ENCODE data around the gene LCK. TPM values are rescaled to one million over a fixed set of nuclear protein-coding genes. Genes with fewer than 3 reads are reported as not detected.

Gene LCK
- total and polyA plus RNA-seq, 2 donors (not counting 1 experiment from before 2014, with no cell fraction given), result not detected

DNA sequence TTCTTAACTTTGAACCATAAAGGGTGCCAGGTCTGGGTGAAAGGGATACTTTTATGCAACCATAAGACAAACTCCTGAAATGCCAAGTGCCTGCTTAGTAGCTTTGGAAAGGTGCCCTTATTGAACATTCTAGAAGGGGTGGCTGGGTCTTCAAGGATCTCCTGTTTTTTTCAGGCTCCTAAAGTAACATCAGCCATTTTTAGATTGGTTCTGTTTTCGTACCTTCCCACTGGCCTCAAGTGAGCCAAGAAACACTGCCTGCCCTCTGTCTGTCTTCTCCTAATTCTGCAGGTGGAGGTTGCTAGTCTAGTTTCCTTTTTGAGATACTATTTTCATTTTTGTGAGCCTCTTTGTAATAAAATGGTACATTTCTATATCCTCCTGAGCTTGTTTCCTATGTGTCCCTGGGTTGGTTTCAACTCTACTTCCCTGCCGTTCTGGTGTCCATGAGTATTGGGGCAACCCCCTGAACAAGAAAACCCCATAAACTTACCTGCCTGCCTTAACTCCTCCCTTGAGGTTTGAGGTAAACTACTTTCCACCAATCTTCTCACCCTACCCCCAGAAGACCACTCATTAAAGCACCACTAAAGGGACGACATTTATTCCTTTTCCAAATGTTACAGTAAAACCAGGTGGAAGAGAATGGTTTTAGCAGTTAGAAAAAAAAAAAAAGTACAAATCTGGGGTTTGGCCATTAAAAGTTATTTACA, 82.3 kb downstream of the LCK start:
- peaks cover 3% of the 10 kb centered on the region for H3K27me3 ChIP-seq (ENCODE audit: control insufficient read depth, insufficient read depth, low read length)
- H4K20me1 ChIP-seq (ENCODE audit: control insufficient read depth, extremely low read depth, insufficient read depth, low read length), result no peaks in the 10 kb centered on the region
- no peak overlapping the region for H3K9ac ChIP-seq (ENCODE audit: insufficient read depth, low read length)
- H3K4me1 ChIP-seq (ENCODE audit: control insufficient read depth, extremely low read depth, insufficient read depth, low read length), result peaks cover 5% of the 10 kb centered on the region
- H3K36me3 ChIP-seq (ENCODE audit: control insufficient read depth, insufficient read depth, low read length), result peaks cover 5% of the 10 kb centered on the region
- H3K27ac ChIP-seq (ENCODE audit: insufficient read depth, low read length), result no peak overlapping the region
- no peak overlapping the region for H3K4me2 ChIP-seq (ENCODE audit: extremely low read depth, insufficient read depth, low read length)
- no peak for DNase-seq (ENCODE audit: low read depth in 2 of 2)
- peaks cover 5% of the 10 kb centered on the region for H3K79me2 ChIP-seq (ENCODE audit: control insufficient read depth, insufficient read depth, low read length)
- no peak overlapping the region for H3K4me3 ChIP-seq (replicated peaks in 1 of 4; ENCODE audit: control extremely low read depth in 1 of 4, insufficient read depth in 1 of 4, low read depth in 3 of 4, low read length in 4 of 4)
- H2AFZ ChIP-seq (ENCODE audit: low read length), result no peak overlapping the region
- TF ChIP-seq EZH2 (IDR thresholded peaks at IDR 0.05; ENCODE audit: low read length, missing control alignments), result no peak
- TF ChIP-seq, protein P1, sequence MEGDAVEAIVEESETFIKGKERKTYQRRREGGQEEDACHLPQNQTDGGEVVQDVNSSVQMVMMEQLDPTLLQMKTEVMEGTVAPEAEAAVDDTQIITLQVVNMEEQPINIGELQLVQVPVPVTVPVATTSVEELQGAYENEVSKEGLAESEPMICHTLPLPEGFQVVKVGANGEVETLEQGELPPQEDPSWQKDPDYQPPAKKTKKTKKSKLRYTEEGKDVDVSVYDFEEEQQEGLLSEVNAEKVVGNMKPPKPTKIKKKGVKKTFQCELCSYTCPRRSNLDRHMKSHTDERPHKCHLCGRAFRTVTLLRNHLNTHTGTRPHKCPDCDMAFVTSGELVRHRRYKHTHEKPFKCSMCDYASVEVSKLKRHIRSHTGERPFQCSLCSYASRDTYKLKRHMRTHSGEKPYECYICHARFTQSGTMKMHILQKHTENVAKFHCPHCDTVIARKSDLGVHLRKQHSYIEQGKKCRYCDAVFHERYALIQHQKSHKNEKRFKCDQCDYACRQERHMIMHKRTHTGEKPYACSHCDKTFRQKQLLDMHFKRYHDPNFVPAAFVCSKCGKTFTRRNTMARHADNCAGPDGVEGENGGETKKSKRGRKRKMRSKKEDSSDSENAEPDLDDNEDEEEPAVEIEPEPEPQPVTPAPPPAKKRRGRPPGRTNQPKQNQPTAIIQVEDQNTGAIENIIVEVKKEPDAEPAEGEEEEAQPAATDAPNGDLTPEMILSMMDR (conservative IDR thresholded peaks at IDR 0.05 in 1 of 2, IDR thresholded peaks at IDR 0.05 in 1 of 2; ENCODE audit: low read depth in 1 of 2, low read length in 2 of 2), result no peak
- no peaks in the 10 kb centered on the region for H3K9me3 ChIP-seq (ENCODE audit: control insufficient read depth, insufficient read depth, low read depth, low read length)

DNA sequence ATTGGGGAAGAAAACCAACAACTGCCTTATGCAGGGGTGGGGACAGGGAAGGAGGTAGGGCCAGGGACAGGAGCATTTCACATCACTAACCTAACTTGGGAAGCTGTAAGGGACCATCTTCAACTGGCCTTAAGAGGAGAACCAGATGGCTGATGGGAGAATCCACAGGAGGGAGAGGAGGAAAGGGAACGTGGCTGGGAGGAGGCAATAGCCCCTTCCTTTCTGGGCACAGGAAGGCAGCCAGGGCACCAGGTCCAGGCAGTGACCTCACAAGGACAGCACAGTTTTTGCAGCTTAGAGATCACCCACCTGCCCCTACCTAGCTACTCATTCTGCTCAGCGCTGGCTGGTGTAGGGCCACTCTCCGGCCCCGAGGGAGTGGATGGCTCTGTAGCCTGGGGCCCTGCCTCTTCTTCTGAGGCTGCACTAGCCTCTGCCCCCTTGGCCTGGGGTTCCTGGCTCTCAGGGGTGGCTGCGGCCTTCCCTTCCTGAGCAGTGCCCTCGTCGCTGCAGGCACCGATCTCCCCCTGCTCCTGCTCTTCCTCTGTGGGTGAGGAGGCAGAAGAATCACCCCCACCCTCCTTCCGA, 83.3 kb downstream of the LCK start:
- Histone ChIP-seq H3K79me2 (ENCODE audit: control insufficient read depth, insufficient read depth, low read length) (peaks cover 5% of the 10 kb centered on the region), H3K27me3 (ENCODE audit: control insufficient read depth, insufficient read depth, low read length) (peaks cover 3% of the 10 kb centered on the region), H3K27ac (ENCODE audit: insufficient read depth, low read length) (no peak overlapping the region), H3K4me2 (ENCODE audit: extremely low read depth, insufficient read depth, low read length) (peak overlapping the region; percentile 49), H4K20me1 (ENCODE audit: control insufficient read depth, extremely low read depth, insufficient read depth, low read length) (no peaks in the 10 kb centered on the region), H3K4me3 (replicated peaks in 1 of 4; ENCODE audit: control extremely low read depth in 1 of 4, insufficient read depth in 1 of 4, low read depth in 3 of 4, low read length in 4 of 4) (peak overlapping the region; percentile 38 to 71 (median 58)), H2AFZ (ENCODE audit: low read length) (no peak overlapping the region), H3K9ac (ENCODE audit: insufficient read depth, low read length) (no peak overlapping the region), H3K9me3 (ENCODE audit: control insufficient read depth, insufficient read depth, low read depth, low read length) (no peaks in the 10 kb centered on the region), H3K4me1 (ENCODE audit: control insufficient read depth, extremely low read depth, insufficient read depth, low read length) (peaks cover 5% of the 10 kb centered on the region), H3K36me3 (ENCODE audit: control insufficient read depth, insufficient read depth, low read length) (peaks cover 5% of the 10 kb centered on the region)
- no peak for DNase-seq (ENCODE audit: low read depth in 2 of 2)
- TF ChIP-seq EZH2 (IDR thresholded peaks at IDR 0.05; ENCODE audit: low read length, missing control alignments), result no peak
- TF ChIP-seq, protein P1 (conservative IDR thresholded peaks at IDR 0.05 in 1 of 2, IDR thresholded peaks at IDR 0.05 in 1 of 2; ENCODE audit: low read depth in 1 of 2, low read length in 2 of 2), result no peak

DNA sequence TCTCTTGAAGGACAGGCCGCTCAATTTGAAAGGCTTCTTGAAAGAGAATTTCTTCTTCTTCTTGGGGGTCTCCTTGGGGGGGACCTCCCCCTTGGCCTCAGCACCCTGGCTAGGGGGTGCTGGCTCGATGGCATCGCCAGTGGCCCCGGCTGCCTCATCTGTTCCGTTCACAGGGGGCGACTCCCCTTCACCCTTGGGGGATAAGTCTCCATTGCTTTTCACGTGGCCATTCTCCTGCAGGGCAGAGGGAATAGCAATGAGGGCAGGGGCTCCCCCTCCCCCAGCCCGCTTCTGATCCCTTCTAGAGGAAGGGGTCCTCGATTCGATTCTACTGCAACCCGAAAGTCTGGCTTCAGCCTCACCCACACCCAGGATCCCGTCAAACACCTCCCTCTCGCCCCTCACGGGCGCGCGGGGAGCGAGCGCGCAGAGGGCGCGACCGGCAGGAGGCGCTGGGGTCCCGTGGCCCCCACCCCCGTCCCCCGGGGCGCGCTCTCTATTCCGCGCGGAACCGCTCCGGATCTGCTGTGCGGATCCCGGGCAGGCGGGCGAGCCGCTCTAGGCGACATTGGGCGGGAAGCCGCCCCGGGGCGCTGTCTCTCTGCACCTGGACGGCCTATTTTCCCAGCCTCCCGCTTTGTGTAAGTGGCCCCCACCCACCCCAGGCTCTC, 83.9 kb downstream of the LCK start:
- H3K79me2 ChIP-seq (ENCODE audit: control insufficient read depth, insufficient read depth, low read length), result peaks cover 5% of the 10 kb centered on the region
- H3K4me1 ChIP-seq (ENCODE audit: control insufficient read depth, extremely low read depth, insufficient read depth, low read length), result peaks cover 5% of the 10 kb centered on the region
- H3K27me3 ChIP-seq (ENCODE audit: control insufficient read depth, insufficient read depth, low read length), result peaks cover 3% of the 10 kb centered on the region
- peak overlapping the region; percentile 38 to 71 (median 58) for H3K4me3 ChIP-seq (replicated peaks in 1 of 4; ENCODE audit: control extremely low read depth in 1 of 4, insufficient read depth in 1 of 4, low read depth in 3 of 4, low read length in 4 of 4)
- DNase-seq (ENCODE audit: low read depth in 2 of 2), result peak; percentile 36 to 37
- no peak overlapping the region for H2AFZ ChIP-seq (ENCODE audit: low read length)
- peak overlapping the region; percentile 49 for H3K4me2 ChIP-seq (ENCODE audit: extremely low read depth, insufficient read depth, low read length)
- no peak overlapping the region for H3K27ac ChIP-seq (ENCODE audit: insufficient read depth, low read length)
- no peaks in the 10 kb centered on the region for H3K9me3 ChIP-seq (ENCODE audit: control insufficient read depth, insufficient read depth, low read depth, low read length)
- no peak for TF ChIP-seq EZH2 (IDR thresholded peaks at IDR 0.05; ENCODE audit: low read length, missing control alignments)
- TF ChIP-seq, protein P1 (conservative IDR thresholded peaks at IDR 0.05 in 1 of 2, IDR thresholded peaks at IDR 0.05 in 1 of 2; ENCODE audit: low read depth in 1 of 2, low read length in 2 of 2), result peak; percentile 55 to 74
- peak overlapping the region; percentile 46 for H3K9ac ChIP-seq (ENCODE audit: insufficient read depth, low read length)
- peaks cover 5% of the 10 kb centered on the region for H3K36me3 ChIP-seq (ENCODE audit: control insufficient read depth, insufficient read depth, low read length)
- H4K20me1 ChIP-seq (ENCODE audit: control insufficient read depth, extremely low read depth, insufficient read depth, low read length), result no peaks in the 10 kb centered on the region

Measured in fibroblast of lung (primary cell).